Subcutaneous abdominal adipose tissue (tissue), 5 donors: ENCODE results near the gene IGSF23.

Experiments
- H3K27ac ChIP-seq: one replicate; pipeline ENCODE4 v1.7.0; 2013; ENCODE audit warnings: low read depth, mild to moderate bottlenecking, inconsistent platforms, low read length, moderate library complexity
- H3K27me3 ChIP-seq, 5 donors: one replicate each; pipeline ENCODE4 v1.7.0; 2013; ENCODE audit warnings: low read length in 5 of 5, inconsistent platforms in 1 of 5; ENCODE audit not compliant: control insufficient read depth in 5 of 5, insufficient read depth in 4 of 5
- H3K36me3 ChIP-seq, 5 donors: one replicate each; pipeline ENCODE4 v1.7.0; 2013; ENCODE audit warnings: low read length in 5 of 5; ENCODE audit not compliant: control insufficient read depth in 5 of 5, insufficient read depth in 5 of 5
- H3K4me1 ChIP-seq, 5 donors: one replicate each; pipeline ENCODE4 v1.7.0; 2013; ENCODE audit warnings: low read length in 5 of 5, mild to moderate bottlenecking in 3 of 5, moderate library complexity in 1 of 5; ENCODE audit not compliant: control insufficient read depth in 5 of 5, insufficient read depth in 5 of 5
- H3K4me3 ChIP-seq, 5 donors: one replicate each; pipeline ENCODE4 v1.7.0; 2013; ENCODE audit warnings: low read length in 5 of 5, low read depth in 1 of 5
- H3K9ac ChIP-seq, 5 donors: one replicate each; pipeline ENCODE4 v1.7.0; 2013; ENCODE audit warnings: low read length in 5 of 5, mild to moderate bottlenecking in 4 of 5, moderate library complexity in 3 of 5
- H3K9me3 ChIP-seq, 5 donors: one replicate each; pipeline ENCODE4 v1.7.0; 2013; ENCODE audit warnings: low read length in 5 of 5; ENCODE audit not compliant: control insufficient read depth in 5 of 5
- donor health status: healthy.
- donor health status: healthy.
- donor health status: healthy.
- donor health status: healthy.
- donor health status: healthy.

Gene IGSF23

GRCh38 chr19:44685877-44686276 is 72.5 kb downstream of the IGSF23 start:
- H3K27me3 ChIP-seq, result peaks cover 0 to 3% (median 0%) of the 10 kb centered on the region in 5 donors
- peak overlapping the region; percentile 49 for H3K27ac ChIP-seq
- H3K9ac ChIP-seq, result peak overlapping the region in 1 of 5 donors; percentile 4
- H3K36me3 ChIP-seq, result peaks cover 0 to 3% (median 0%) of the 10 kb centered on the region in 5 donors
- no peaks in the 10 kb centered on the region for H3K9me3 ChIP-seq
- H3K4me1 ChIP-seq, result peaks cover 0 to 41% (median 11%) of the 10 kb centered on the region in 5 donors
- no peak overlapping the region for H3K4me3 ChIP-seq
